Embryonic facial prominence (tissue), 1 donor: ENCODE results near the gene NCOR2.
"Not testable (repeated sequence)": the region's sequence is repeated elsewhere in the genome, so short reads cannot be mapped to it uniquely, and the experiment has no call there.

Experiments used
- DNase-seq: peaks from one replicate; pipeline ENCODE4 v3.0.0-alpha.2; 2016; ENCODE audit errors: extremely low spot score

NCOR2 gene

GRCh38 chr12:124601706-124602105, 34.3 kb upstream of the NCOR2 start:
- DNase-seq = no peak

GRCh38 chr12:124599074-124599999, 31.9 kb upstream of the NCOR2 start:
- no peak for DNase-seq

- DNase-seq = no peak
These were observed 29.6 kb upstream of the NCOR2 start for GRCh38 chr12:124597041-124597440.

GRCh38 chr12:124595444-124595843, 28.0 kb upstream of the NCOR2 start:
- no peak for DNase-seq

GRCh38 chr12:124594851-124595250, 27.4 kb upstream of the NCOR2 start:
- no peak for DNase-seq

GRCh38 chr12:124593851-124594401, 26.5 kb upstream of the NCOR2 start:
- no peak for DNase-seq

- no peak for DNase-seq
These were observed 25.8 kb upstream of the NCOR2 start for GRCh38 chr12:124593176-124593575.

- DNase-seq = no peak
These were observed 25.2 kb upstream of the NCOR2 start for GRCh38 chr12:124592481-124593160.

GRCh38 chr12:124592050-124592449, 24.6 kb upstream of the NCOR2 start:
- DNase-seq = no peak

- DNase-seq = no peak
These were observed 23.0 kb upstream of the NCOR2 start for GRCh38 chr12:124590447-124590846.

- DNase-seq = no peak
These were observed 21.4 kb upstream of the NCOR2 start for GRCh38 chr12:124588751-124589267.

GRCh38 chr12:124588018-124588634, 20.7 kb upstream of the NCOR2 start:
- DNase-seq = no peak

GRCh38 chr12:124586756-124587155, 19.3 kb upstream of the NCOR2 start:
- no peak for DNase-seq

- not testable (repeated sequence) for DNase-seq
These were observed 17.1 kb upstream of the NCOR2 start for GRCh38 chr12:124584494-124584893.

- DNase-seq = no peak
These were observed 16.4 kb upstream of the NCOR2 start for GRCh38 chr12:124583854-124584253.

GRCh38 chr12:124582108-124582424, 14.7 kb upstream of the NCOR2 start:
- DNase-seq = no peak

GRCh38 chr12:124581307-124582107, 14.1 kb upstream of the NCOR2 start:
- DNase-seq = no peak

GRCh38 chr12:124579921-124580517, 12.6 kb upstream of the NCOR2 start:
- no peak for DNase-seq

- DNase-seq = no peak
These were observed 11.4 kb upstream of the NCOR2 start for GRCh38 chr12:124578854-124579253.

GRCh38 chr12:124578445-124578844, 11.0 kb upstream of the NCOR2 start:
- no peak for DNase-seq

- no peak for DNase-seq
These were observed 10.6 kb upstream of the NCOR2 start for GRCh38 chr12:124577986-124578385.
